T-cell (primary cell): ENCODE data around the gene MCRS1. TPM values are rescaled to one million over a fixed set of nuclear protein-coding genes. Genes with fewer than 3 reads are reported as not detected.

Experiments
- ATAC-seq, 4 experiments: fragments of 200-7000 bp in 3 of 4; fragments of 150-1000 bp in 1 of 4; cut with Tn5 transposase; replicated peaks in 1 of 4; 1 replicate in 3 of 4; 2 replicates in 1 of 4; pipeline ENCODE4 v1.10.0; 2021; ENCODE audit warnings: moderate library complexity in 3 of 4, mild to moderate bottlenecking in 2 of 4, moderate number of reproducible peaks in 1 of 4
- CTCF ChIA-PET, 2 donors: fragments of 300-600 bp; sonication (Branson Sonifier 250); formaldehyde crosslinking; loops; one replicate each; lab custom pipeline; 2022; ENCODE audit warnings: antibody characterized with exemption in 2 of 2; lab: Charles Lee
- POLR2A ChIA-PET, 2 donors: fragments of 300-600 bp; sonication (Branson Sonifier 250); formaldehyde crosslinking; loops; one replicate each; lab custom pipeline; 2022; ENCODE audit warnings: antibody characterized with exemption in 2 of 2; lab: Charles Lee
- DNase-seq, 35 experiments: peaks; one replicate each; pipeline versions ENCODE4 v3.0.0 to v3.0.0-alpha.2; 2013 to 2023
- H3K27ac ChIP-seq: one replicate; pipeline ENCODE4 v1.5.1; 2013; ENCODE audit warnings: low read length
- H3K27me3 ChIP-seq, 2 experiments: replicated peaks in 1 of 2; 1 replicate in 1 of 2; 2 replicates in 1 of 2; pipeline versions ENCODE4 v1.6.1 to v1.7.0; 2013; ENCODE audit warnings: low read length in 1 of 2, mixed read lengths in 1 of 2; ENCODE audit not compliant: control insufficient read depth in 2 of 2, insufficient read depth in 2 of 2; ENCODE audit errors: extremely low read depth in 1 of 2
- H3K36me3 ChIP-seq, 2 donors: 1 replicate in 1 of 2; 2 replicates in 1 of 2; pipeline versions ENCODE4 v1.6.1 to v1.7.0; 2013; ENCODE audit warnings: low read length in 1 of 2; ENCODE audit not compliant: control insufficient read depth in 2 of 2, insufficient read depth in 1 of 2; ENCODE audit errors: extremely low read depth in 1 of 2
- H3K4me1 ChIP-seq, 2 experiments: 1 replicate in 1 of 2; 2 replicates in 1 of 2; pipeline versions ENCODE4 v1.6.1 to v1.7.0; 2013; ENCODE audit warnings: low read length in 2 of 2, mixed read lengths in 1 of 2; ENCODE audit not compliant: insufficient read depth in 2 of 2, control insufficient read depth in 1 of 2; ENCODE audit errors: extremely low read depth in 1 of 2
- H3K4me3 ChIP-seq, 2 donors: 1 replicate in 1 of 2; 2 replicates in 1 of 2; pipeline versions ENCODE4 v1.5.1 to v1.7.0; 2013; ENCODE audit warnings: mild to moderate bottlenecking in 2 of 2, low read length in 1 of 2, moderate library complexity in 1 of 2; ENCODE audit not compliant: control insufficient read depth in 1 of 2; ENCODE audit errors: extremely low read depth in 1 of 2
- H3K9me3 ChIP-seq: 2 replicates; pipeline ENCODE4 v1.7.0; 2013
- H3K27ac Mint-ChIP-seq, 2 donors: one replicate each; pipeline ENCODE4 v1.8.0; 2020 to 2021; ENCODE audit warnings: mild to moderate bottlenecking in 2 of 2, mixed read lengths in 2 of 2
- H3K27me3 Mint-ChIP-seq, 2 donors: one replicate each; pipeline ENCODE4 v1.8.0; 2021 to 2022; ENCODE audit warnings: mixed read lengths in 2 of 2
- H3K36me3 Mint-ChIP-seq: one replicate; pipeline ENCODE4 v1.8.0; 2021; ENCODE audit warnings: mixed read lengths
- H3K4me1 Mint-ChIP-seq, 3 donors: one replicate each; pipeline ENCODE4 v1.8.0; 2020 to 2022; ENCODE audit warnings: mixed read lengths in 3 of 3, mild to moderate bottlenecking in 1 of 3
- H3K4me3 Mint-ChIP-seq, 3 donors: one replicate each; pipeline ENCODE4 v1.8.0; 2020 to 2022; ENCODE audit warnings: mild to moderate bottlenecking in 3 of 3, mixed read lengths in 3 of 3, moderate library complexity in 3 of 3
- H3K9me3 Mint-ChIP-seq, 3 donors: one replicate each; pipeline ENCODE4 v1.8.0; 2020 to 2022; ENCODE audit warnings: mixed read lengths in 3 of 3
- WGBS: methylation state at CpG from one replicate; pipeline ENCODE4 v1.1.5; 2013; ENCODE audit warnings: missing lambda C conversion rate; ENCODE audit not compliant: insufficient coverage; 5-methylcytosine and 5-hydroxymethylcytosine counted together
- total RNA-seq, 35 experiments: library from RNA in 6 of 35; stranded (reverse) in 6 of 35; fragments of 120-200 nt in 1 of 35; gene quantifications; one replicate each; pipeline versions ENCODE4 v1.2.1 to v1.2.4 and lab custom pipeline; 2013 to 2026

MCRS1 gene
- total RNA-seq, 5 donors from 2014 or later (not counting 1 experiment from before 2014, with no cell fraction given) = 66.1 to 89.0 (median 85.7) TPM

- Histone ChIP-seq H3K27ac (no peak overlapping the region), H3K4me1 (peaks cover 6 to 35% of the 10 kb centered on the region in 2 experiments), H3K27me3 (peaks cover 6 to 31% of the 10 kb centered on the region in 2 experiments), H3K9me3 (no peaks in the 10 kb centered on the region), H3K36me3 (no peaks in the 10 kb centered on the region), H3K4me3 (peak overlapping the region; percentile 10 to 57)
- DNase-seq (no peak), ATAC-seq (no peak)
- Mint-ChIP-seq H3K36me3 (no peaks in the 10 kb centered on the region), H3K4me3 (peak overlapping the region; percentile 68 to 78 (median 69)), H3K27ac (peak overlapping the region; percentile 34 to 82), H3K9me3 (no peaks in the 10 kb centered on the region), H3K4me1 (peaks cover 23 to 33% (median 26%) of the 10 kb centered on the region in 3 donors), H3K27me3 (peaks cover 0 to 8% of the 10 kb centered on the region in 2 donors)
- CTCF ChIA-PET = interaction anchor here in 1 of 2 donors (0.6 to 0.8 kb wide), 2 partner anchors 14 to 225 kb away, joined by 3 to 9 read pairs; no protein-coding TSS in a partner anchor
- 16% methylated on average over 34 of the region's 47 CpGs for WGBS
- POLR2A ChIA-PET = interaction anchor here in 1 of 2 donors (0.5 to 0.7 kb wide), 2 partner anchors 10 to 122 kb away, joined by 5 to 10 read pairs; no protein-coding TSS in a partner anchor
Observed at GRCh38 chr12:49539406-49540228, 28.3 kb downstream of the MCRS1 start.

- DNase-seq (peak; percentile 80 to 93 (median 91)), ATAC-seq (peak; percentile 92 to 95 (median 94))
- ChIA-PET POLR2A (interaction anchor here (0.5 to 0.7 kb wide), 3 partner anchors 11 to 188 kb away, joined by 5 to 10 read pairs (median 5); no protein-coding TSS in a partner anchor), CTCF (interaction anchor here in 1 of 2 donors (0.6 to 0.8 kb wide), 2 partner anchors 15 to 226 kb away, joined by 3 to 9 read pairs; no protein-coding TSS in a partner anchor)
- Mint-ChIP-seq H3K27me3 (peaks cover 0 to 8% of the 10 kb centered on the region in 2 donors), H3K4me3 (peak within 1 kb of the TSS; percentile 76 to 78 (median 77)), H3K4me1 (peaks cover 23 to 33% (median 26%) of the 10 kb centered on the region in 3 donors), H3K27ac (peak within 1 kb of the TSS in 1 of 2 donors; percentile 34), H3K36me3 (no peaks in the 10 kb centered on the region), H3K9me3 (no peaks in the 10 kb centered on the region)
- peak within 1 kb of the TSS; percentile 59 to 60 for H3K4me3 ChIP-seq
- no peaks in the 10 kb centered on the region for H3K9me3 ChIP-seq
- 2% methylated on average over 87 of the region's 107 CpGs for WGBS
- peaks cover 6 to 35% of the 10 kb centered on the region in 2 experiments for H3K4me1 ChIP-seq
- H3K27ac ChIP-seq = no peak within 1 kb of the TSS
- H3K27me3 ChIP-seq = peaks cover 6 to 32% of the 10 kb centered on the region in 2 experiments
- H3K36me3 ChIP-seq = no peaks in the 10 kb centered on the region
Observed at GRCh38 chr12:49538510-49539403, 29.2 kb downstream of the MCRS1 start, which contains the start of gene KCNH3. Gene KCNH3 (plus strand): TSS chr12:49539030. CDS start chr12:49539417, 387 bp downstream.

- H3K36me3 ChIP-seq = no peaks in the 10 kb centered on the region
- peaks cover 6 to 30% of the 10 kb centered on the region in 2 experiments for H3K4me1 ChIP-seq
- ChIA-PET CTCF (no interaction called here), POLR2A (interaction anchor here (0.6 to 0.7 kb wide), 3 partner anchors 31 to 217 kb away, joined by 4 to 5 read pairs (median 4); no protein-coding TSS in a partner anchor)
- H3K27ac ChIP-seq = no peak overlapping the region
- H3K4me3 ChIP-seq = peak overlapping the region; percentile 59 to 60
- H3K9me3 ChIP-seq = no peaks in the 10 kb centered on the region
- Mint-ChIP-seq H3K27me3 (peaks cover 0 to 8% of the 10 kb centered on the region in 2 donors), H3K9me3 (no peaks in the 10 kb centered on the region), H3K4me1 (peaks cover 20 to 30% (median 26%) of the 10 kb centered on the region in 3 donors), H3K27ac (no peak overlapping the region), H3K36me3 (no peaks in the 10 kb centered on the region), H3K4me3 (peak overlapping the region; percentile 78 to 83 (median 78))
- peak; percentile 1 to 18 (median 6) for ATAC-seq
- H3K27me3 ChIP-seq = peaks cover 6 to 32% of the 10 kb centered on the region in 2 experiments
- under 1% methylated on average over 52 of the region's 61 CpGs for WGBS
- peak in 8 of 35 experiments; percentile 15 to 48 (median 25) for DNase-seq
Observed at GRCh38 chr12:49537752-49538509, 30.0 kb downstream of the MCRS1 start.

GRCh38 chr12:49537231-49537751 is 30.7 kb downstream of the MCRS1 start:
- peaks cover 0 to 8% of the 10 kb centered on the region in 2 donors for H3K27me3 Mint-ChIP-seq
- Histone ChIP-seq H3K9me3 (no peaks in the 10 kb centered on the region), H3K27me3 (peaks cover 6 to 32% of the 10 kb centered on the region in 2 experiments), H3K4me3 (peak overlapping the region; percentile 26 to 60), H3K4me1 (peaks cover 6 to 29% of the 10 kb centered on the region in 2 experiments), H3K36me3 (no peaks in the 10 kb centered on the region), H3K27ac (no peak overlapping the region)
- WGBS = 5% methylated on average over 3 of the region's 13 CpGs
- no peaks in the 10 kb centered on the region for H3K36me3 Mint-ChIP-seq
- ChIA-PET POLR2A (interaction anchor here (0.6 to 0.7 kb wide), 4 partner anchors 32 to 345 kb away, joined by 4 to 6 read pairs (median 4); no protein-coding TSS in a partner anchor), CTCF (no interaction called here)
- H3K4me3 Mint-ChIP-seq = peak overlapping the region; percentile 78 to 83 (median 78)
- DNase-seq (no peak), ATAC-seq (no peak)
- no peaks in the 10 kb centered on the region for H3K9me3 Mint-ChIP-seq
- peaks cover 18 to 27% (median 26%) of the 10 kb centered on the region in 3 donors for H3K4me1 Mint-ChIP-seq
- H3K27ac Mint-ChIP-seq = peak overlapping the region in 1 of 2 donors; percentile 8

GRCh38 chr12:49536526-49537071 is 31.3 kb downstream of the MCRS1 start:
- WGBS = 13% methylated on average over 1 of the region's 3 CpGs
- peaks cover 6 to 28% of the 10 kb centered on the region in 2 experiments for H3K4me1 ChIP-seq

More at GRCh38 chr12:49536526-49537071, 31.3 kb downstream of the MCRS1 start:
- ATAC-seq (no peak), DNase-seq (no peak)
- no peaks in the 10 kb centered on the region for H3K9me3 Mint-ChIP-seq
- peaks cover 17 to 25% (median 25%) of the 10 kb centered on the region in 3 donors for H3K4me1 Mint-ChIP-seq
- H3K4me3 ChIP-seq = no peak overlapping the region
- H3K27me3 Mint-ChIP-seq = peaks cover 0 to 8% of the 10 kb centered on the region in 2 donors
- peak overlapping the region in 1 of 2 donors; percentile 8 for H3K27ac Mint-ChIP-seq
- H3K9me3 ChIP-seq = no peaks in the 10 kb centered on the region
- H3K36me3 Mint-ChIP-seq = no peaks in the 10 kb centered on the region
- ChIA-PET CTCF (no interaction called here), POLR2A (interaction anchor here (0.6 kb wide), 3 partner anchors 174 to 346 kb away, joined by 3 to 6 read pairs (median 4); no protein-coding TSS in a partner anchor)
- H3K27me3 ChIP-seq = peaks cover 6 to 32% of the 10 kb centered on the region in 2 experiments
- peak overlapping the region in 2 of 3 donors; percentile 28 to 78 for H3K4me3 Mint-ChIP-seq
- no peaks in the 10 kb centered on the region for H3K36me3 ChIP-seq
- H3K27ac ChIP-seq = no peak overlapping the region
